Measurements from ENCODE around the gene ZHX3.

DNA sequence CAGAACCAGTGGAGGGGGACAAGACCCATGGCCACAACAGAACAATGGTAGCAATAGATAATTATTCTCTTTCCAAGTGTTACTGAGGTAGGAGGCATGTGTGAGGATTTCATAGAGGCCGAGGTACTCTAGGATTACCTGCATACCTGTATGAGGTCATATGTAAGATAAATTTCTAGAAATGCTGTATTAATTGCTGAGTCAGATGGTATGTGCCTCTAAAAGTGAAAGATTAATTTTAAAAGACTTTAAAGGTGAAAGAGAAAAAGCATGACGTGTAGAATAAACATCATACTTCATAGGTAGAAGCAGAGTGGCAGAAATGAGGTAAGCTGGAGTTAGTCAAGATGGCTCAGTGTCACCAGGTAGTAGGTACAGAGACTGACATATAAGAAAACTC, 51.6 kb downstream of the ZHX3 start:
- TF ChIP-seq, protein P1, sequence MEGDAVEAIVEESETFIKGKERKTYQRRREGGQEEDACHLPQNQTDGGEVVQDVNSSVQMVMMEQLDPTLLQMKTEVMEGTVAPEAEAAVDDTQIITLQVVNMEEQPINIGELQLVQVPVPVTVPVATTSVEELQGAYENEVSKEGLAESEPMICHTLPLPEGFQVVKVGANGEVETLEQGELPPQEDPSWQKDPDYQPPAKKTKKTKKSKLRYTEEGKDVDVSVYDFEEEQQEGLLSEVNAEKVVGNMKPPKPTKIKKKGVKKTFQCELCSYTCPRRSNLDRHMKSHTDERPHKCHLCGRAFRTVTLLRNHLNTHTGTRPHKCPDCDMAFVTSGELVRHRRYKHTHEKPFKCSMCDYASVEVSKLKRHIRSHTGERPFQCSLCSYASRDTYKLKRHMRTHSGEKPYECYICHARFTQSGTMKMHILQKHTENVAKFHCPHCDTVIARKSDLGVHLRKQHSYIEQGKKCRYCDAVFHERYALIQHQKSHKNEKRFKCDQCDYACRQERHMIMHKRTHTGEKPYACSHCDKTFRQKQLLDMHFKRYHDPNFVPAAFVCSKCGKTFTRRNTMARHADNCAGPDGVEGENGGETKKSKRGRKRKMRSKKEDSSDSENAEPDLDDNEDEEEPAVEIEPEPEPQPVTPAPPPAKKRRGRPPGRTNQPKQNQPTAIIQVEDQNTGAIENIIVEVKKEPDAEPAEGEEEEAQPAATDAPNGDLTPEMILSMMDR (IDR thresholded peaks at IDR 0.05; ENCODE audit: low read depth, low read length, poor library complexity, severe bottlenecking): no peak
- TF ChIP-seq EZH2phosphoT487 (IDR thresholded peaks at IDR 0.05; ENCODE audit: borderline replicate concordance, low read length): no peak

All from DOHH2 (cell line).